Esophagus muscularis mucosa (tissue), 3 donors: ENCODE data around the gene DMRT1.

Experiments
- EP300 ChIP-seq: sonication (generic); formaldehyde crosslinking; IDR thresholded peaks from one replicate; pipeline ENCODE4 v1.6.1; 2017; ENCODE audit warnings: antibody characterized with exemption
- TF ChIP-seq, protein P1 (sequence below), 3 experiments: fragments of 200-600 bp in 2 of 3; fragments of 450-650 bp in 1 of 3; sonication (generic) in 2 of 3; IDR thresholded peaks; one replicate each; pipeline ENCODE4 v1.5.1; 2017 to 2019; ENCODE audit warnings: antibody characterized with exemption in 3 of 3, mild to moderate bottlenecking in 2 of 3, moderate library complexity in 1 of 3

DNA sequence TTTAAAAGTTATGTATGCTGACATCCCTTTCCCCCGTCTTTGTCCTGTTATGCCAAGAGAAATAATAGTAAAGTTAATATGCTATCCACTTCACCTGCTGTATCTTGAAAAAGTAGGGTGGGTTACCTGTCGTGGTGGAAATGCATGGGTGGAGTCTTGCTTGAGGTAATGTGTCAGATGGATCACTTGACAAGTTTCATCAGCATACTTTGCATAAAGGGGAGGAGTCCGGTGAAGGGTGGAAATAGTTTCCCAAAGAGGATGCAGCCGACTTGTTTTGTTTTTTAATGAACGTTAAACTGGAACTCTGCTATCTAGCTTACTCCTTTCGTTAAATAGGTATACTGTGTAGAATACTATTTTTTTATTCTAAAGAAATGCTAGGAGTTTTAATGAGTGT is 125.9 kb downstream of the DMRT1 start:
- TF ChIP-seq, protein P1, sequence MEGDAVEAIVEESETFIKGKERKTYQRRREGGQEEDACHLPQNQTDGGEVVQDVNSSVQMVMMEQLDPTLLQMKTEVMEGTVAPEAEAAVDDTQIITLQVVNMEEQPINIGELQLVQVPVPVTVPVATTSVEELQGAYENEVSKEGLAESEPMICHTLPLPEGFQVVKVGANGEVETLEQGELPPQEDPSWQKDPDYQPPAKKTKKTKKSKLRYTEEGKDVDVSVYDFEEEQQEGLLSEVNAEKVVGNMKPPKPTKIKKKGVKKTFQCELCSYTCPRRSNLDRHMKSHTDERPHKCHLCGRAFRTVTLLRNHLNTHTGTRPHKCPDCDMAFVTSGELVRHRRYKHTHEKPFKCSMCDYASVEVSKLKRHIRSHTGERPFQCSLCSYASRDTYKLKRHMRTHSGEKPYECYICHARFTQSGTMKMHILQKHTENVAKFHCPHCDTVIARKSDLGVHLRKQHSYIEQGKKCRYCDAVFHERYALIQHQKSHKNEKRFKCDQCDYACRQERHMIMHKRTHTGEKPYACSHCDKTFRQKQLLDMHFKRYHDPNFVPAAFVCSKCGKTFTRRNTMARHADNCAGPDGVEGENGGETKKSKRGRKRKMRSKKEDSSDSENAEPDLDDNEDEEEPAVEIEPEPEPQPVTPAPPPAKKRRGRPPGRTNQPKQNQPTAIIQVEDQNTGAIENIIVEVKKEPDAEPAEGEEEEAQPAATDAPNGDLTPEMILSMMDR (IDR thresholded peaks at IDR 0.05), result no peak
- TF ChIP-seq EP300, result no peak
